LNCAP (cell line): ENCODE data around the gene PEX10.

Experiments
- TF ChIP-seq, protein P1 (sequence below): fragments of 450-650 bp; IDR thresholded peaks from 2 replicates; pipeline ENCODE4 v1.5.1; 2017; ENCODE audit warnings: mild to moderate bottlenecking

Gene PEX10

DNA sequence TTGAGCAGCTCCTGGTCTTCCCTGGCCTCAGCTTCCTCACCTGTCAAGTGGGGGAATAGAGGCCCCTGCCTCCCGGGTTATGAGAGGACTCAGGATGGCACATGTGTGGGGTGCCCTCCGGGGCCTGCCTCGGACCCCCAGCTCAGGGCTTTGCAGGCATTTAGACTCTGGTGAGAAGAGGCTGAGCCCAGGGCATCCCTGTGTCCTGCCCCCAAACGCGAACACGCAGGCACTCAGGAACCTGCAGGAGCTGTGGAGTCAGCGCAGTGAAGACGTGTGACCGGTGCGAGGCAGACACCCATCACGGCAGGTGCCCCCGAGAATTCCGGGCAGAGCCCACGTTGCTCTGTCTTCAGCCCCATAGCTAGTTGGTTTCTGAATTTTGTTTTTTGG is 5.5 kb upstream of the PEX10 start:
- TF ChIP-seq, protein P1, sequence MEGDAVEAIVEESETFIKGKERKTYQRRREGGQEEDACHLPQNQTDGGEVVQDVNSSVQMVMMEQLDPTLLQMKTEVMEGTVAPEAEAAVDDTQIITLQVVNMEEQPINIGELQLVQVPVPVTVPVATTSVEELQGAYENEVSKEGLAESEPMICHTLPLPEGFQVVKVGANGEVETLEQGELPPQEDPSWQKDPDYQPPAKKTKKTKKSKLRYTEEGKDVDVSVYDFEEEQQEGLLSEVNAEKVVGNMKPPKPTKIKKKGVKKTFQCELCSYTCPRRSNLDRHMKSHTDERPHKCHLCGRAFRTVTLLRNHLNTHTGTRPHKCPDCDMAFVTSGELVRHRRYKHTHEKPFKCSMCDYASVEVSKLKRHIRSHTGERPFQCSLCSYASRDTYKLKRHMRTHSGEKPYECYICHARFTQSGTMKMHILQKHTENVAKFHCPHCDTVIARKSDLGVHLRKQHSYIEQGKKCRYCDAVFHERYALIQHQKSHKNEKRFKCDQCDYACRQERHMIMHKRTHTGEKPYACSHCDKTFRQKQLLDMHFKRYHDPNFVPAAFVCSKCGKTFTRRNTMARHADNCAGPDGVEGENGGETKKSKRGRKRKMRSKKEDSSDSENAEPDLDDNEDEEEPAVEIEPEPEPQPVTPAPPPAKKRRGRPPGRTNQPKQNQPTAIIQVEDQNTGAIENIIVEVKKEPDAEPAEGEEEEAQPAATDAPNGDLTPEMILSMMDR: no peak

DNA sequence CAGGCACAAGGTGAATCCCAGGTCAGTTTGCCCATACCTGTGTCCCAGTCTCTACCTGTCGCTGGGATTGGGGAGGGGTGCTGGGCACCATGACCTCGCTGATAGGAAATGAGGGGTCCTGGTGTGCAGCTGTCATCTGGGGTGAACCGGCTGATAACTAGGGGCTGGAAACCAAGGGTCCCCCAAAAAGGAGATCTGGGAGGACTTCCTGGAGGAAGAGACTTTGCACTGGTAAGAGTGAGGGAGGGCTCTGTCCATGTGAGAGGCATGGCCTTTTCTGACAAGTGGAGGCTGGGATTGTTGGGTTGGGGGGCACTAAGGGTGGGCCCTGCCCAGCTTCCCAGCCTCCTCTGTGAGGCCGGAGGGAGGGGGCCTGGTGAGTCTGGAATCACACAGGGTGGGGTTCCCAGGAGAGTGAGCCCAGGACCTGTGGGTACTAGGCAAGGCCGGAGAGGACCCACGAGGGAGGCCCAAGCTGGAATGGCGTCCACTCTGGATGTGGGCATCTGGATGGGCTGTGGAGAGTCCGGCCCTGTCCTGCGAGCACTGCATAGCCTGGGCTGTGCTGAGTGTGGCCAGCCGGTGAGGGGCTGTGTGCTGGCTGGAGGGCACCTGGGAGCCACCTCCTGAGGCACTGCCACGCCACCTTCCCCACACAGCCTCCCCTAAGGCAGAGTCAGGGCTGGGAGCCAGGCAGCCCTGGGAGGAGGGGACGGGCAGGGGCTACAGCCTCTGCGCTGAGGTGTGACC is 4.9 kb upstream of the PEX10 start:
- TF ChIP-seq, protein P1: no peak

DNA sequence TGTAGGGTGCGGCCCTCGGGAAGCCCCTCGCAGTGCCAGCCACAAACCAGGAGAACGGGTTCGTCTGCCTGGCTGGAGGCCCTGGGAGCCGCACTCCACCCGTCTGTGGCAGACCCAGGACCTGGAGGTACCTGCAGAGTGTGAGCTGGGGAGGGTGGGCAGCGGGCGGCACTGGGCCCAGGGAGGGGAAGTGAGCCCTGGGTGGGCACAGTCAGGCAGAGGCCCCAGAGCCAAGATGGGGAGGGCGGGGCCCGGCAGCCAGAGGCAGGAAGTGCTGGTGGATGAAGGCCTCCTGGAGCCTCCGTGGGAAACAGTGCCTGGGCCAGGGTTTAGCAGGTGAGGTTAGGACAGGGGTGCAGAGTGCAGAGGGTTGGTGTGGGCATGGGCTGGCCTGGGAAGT is 4.0 kb upstream of the PEX10 start:
- TF ChIP-seq, protein P1: no peak

DNA sequence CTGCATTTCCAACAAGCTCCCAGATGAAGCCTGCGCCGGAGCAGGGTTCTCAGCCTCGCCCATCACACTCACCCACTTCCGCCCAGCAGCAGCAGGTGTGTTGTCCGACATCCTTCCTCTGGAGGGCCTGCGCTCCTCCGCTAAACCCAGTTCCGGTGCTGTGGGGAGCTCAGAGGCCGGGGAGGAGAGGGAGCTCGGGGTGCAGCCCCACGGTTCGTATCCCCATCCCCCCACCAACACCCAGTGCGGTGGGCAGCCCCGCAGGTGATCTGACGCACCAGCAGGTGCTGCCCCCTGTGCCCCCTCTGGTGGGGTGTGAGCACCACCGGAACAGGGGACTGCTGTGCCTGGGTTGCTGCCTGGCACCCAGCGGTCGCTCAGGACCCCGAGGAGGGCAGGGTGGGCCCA is 3.4 kb upstream of the PEX10 start:
- TF ChIP-seq, protein P1: no peak

DNA sequence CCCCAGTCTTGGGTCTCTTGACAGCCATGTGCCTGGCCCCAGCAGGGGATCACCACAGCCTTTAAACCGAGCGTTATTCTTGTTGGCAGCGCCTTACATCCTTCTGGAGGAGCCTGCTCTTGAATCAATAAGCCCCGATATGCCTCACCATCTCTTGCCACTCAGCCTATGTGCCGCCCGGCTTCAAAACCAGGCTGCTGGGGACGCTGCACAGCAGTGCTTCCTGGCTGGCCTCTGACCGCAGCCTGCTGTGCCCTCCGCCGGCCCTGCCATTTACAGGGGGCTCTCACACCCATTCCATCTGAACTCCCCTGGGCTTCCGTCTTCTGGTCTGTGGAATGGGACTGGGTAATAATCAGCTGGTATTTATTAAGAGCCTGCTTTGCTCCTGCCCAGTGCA is 3.0 kb upstream of the PEX10 start:
- TF ChIP-seq, protein P1: no peak

DNA sequence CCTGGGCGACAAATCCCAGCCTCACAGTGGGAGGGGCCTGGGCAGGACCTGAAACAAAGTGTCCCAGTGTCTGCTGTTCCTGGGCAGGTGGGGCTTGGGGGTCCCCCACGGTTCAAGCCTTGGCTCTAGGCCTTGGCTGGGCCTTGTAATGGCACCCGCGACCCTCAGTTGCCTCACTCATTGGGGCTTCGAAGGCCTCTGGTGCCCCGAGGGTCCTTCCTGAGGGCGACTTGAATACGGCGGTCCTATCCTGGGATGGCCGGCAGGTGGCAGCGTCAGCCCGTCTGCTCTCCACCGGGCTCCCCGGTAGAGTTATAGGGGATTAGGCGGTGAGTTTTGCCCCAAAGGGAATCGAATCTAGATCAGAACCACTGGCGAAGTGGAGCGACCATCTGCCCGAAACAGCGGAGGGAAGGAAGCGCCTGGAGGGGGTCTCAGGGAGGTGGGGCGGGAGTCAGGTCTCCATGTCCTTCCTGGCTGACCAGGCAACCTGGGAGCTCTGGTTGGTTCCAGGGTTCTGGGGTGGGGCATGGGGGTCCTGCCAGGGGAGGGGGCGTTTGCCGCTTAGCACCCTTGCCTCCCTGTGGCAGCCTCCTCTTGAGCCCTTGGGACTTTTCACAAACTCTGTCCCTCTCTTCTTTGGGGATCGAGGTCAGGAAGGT is 2.1 kb upstream of the PEX10 start:
- TF ChIP-seq, protein P1: peak; percentile 95

DNA sequence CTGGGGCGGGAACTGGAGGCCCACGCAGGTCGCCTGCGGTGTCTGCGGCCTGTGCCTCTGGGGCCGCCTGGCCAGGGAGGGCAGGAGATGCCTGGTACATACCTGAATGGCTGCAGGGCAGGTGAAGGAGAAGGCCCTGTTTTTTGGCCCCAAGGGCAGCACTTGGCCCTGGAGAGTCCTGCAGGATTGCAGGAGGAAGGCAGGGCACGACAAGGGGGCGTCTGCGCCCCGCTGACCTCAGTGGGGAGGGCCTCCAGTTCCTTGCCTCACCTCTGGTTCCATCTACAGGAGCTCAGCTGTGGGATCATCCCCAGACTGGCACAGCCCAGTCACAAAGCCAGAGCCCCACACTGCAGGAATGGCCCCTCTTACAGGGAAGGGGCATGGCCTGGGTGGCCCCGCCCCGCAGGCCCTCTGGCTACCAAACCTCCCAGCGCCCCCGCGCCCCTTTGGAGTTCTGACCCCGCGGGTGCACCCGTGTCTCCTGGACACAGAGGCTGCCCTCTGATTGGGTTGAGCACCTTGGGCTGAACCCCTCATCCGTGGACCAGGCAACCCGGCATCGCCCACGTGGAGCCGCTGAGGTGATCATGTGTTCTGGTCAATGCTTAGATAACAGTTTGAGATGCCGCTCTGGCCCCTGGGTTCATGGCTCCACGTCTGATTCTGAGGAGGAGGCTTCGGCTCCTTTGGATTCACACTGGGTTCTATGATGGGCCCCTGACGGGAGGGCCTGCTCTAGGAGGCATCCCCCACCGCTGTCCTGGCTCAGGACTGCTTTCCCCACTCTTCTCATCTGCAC is 1.3 kb upstream of the PEX10 start:
- TF ChIP-seq, protein P1: no peak
